GM19324 (cell line): ENCODE measurements around the gene SLC6A6.
"Not testable (repeated sequence)": the region's sequence is repeated elsewhere in the genome, so short reads cannot be mapped to it uniquely, and the experiment has no call there.

ENCODE experiments used
- ATAC-seq: cut with Tn5 transposase; IDR thresholded peaks from one replicate; pipeline ENCODE4 v1.9.1; 2021; ENCODE audit warnings: mild to moderate bottlenecking, moderate library complexity; ENCODE audit not compliant: unreplicated experiment, low FRiP score

SLC6A6 gene

GRCh38 chr3:14513566-14514322 is 111.3 kb downstream of the SLC6A6 start:
- no peak for ATAC-seq

GRCh38 chr3:14514323-14514720 is 111.9 kb downstream of the SLC6A6 start:
- no peak for ATAC-seq

GRCh38 chr3:14515526-14515925 is 113.1 kb downstream of the SLC6A6 start:
- not testable (repeated sequence) for ATAC-seq

- no peak for ATAC-seq
These were observed 114.4 kb downstream of the SLC6A6 start for GRCh38 chr3:14516738-14517345.

GRCh38 chr3:14517601-14518431 is 115.4 kb downstream of the SLC6A6 start:
- no peak for ATAC-seq

- ATAC-seq = no peak
These were observed 116.0 kb downstream of the SLC6A6 start for GRCh38 chr3:14518432-14518802.

GRCh38 chr3:14518893-14519292 is 116.5 kb downstream of the SLC6A6 start:
- ATAC-seq = no peak

GRCh38 chr3:14519406-14519805 is 117.0 kb downstream of the SLC6A6 start:
- no peak for ATAC-seq

GRCh38 chr3:14520149-14520548 is 117.7 kb downstream of the SLC6A6 start:
- no peak for ATAC-seq

GRCh38 chr3:14520967-14521366 is 118.6 kb downstream of the SLC6A6 start:
- no peak for ATAC-seq

- no peak for ATAC-seq
These were observed 119.2 kb downstream of the SLC6A6 start for GRCh38 chr3:14521611-14522010.

- ATAC-seq = no peak
These were observed 119.8 kb downstream of the SLC6A6 start for GRCh38 chr3:14522129-14522691.

GRCh38 chr3:14522768-14523167 is 120.4 kb downstream of the SLC6A6 start:
- no peak for ATAC-seq

- ATAC-seq = no peak
These were observed 121.4 kb downstream of the SLC6A6 start for GRCh38 chr3:14523792-14524191.

- ATAC-seq = no peak
These were observed 121.9 kb downstream of the SLC6A6 start for GRCh38 chr3:14524311-14524711.

- ATAC-seq = no peak
These were observed 122.7 kb downstream of the SLC6A6 start for GRCh38 chr3:14524920-14525660.

GRCh38 chr3:14525685-14526631 is 123.6 kb downstream of the SLC6A6 start:
- no peak for ATAC-seq

GRCh38 chr3:14528081-14528480 is 125.7 kb downstream of the SLC6A6 start:
- no peak for ATAC-seq

GRCh38 chr3:14531856-14532395 is 129.5 kb downstream of the SLC6A6 start:
- no peak for ATAC-seq
